ENCODE results near the gene ARHGEF19.
"Not testable (repeated sequence)": the region's sequence is repeated elsewhere in the genome, so short reads cannot be mapped to it uniquely, and the experiment has no call there.

Gene ARHGEF19

GRCh38 chr1:16199157-16199501, 13.3 kb downstream of the ARHGEF19 start:
- no peaks in the 10 kb centered on the region for H3K79me2 ChIP-seq (ENCODE audit: low read length)
- H3K9ac ChIP-seq (ENCODE audit: low read length) = no peak overlapping the region
- H3K4me2 ChIP-seq (ENCODE audit: low read length) = no peak overlapping the region
- H3K4me1 ChIP-seq (ENCODE audit: low read length) = no peaks in the 10 kb centered on the region
- H3K9me3 ChIP-seq (ENCODE audit: insufficient read depth, low read length) = no peaks in the 10 kb centered on the region
- no peaks in the 10 kb centered on the region for H3K27me3 ChIP-seq (ENCODE audit: low read depth, low read length)
- no peak overlapping the region for H2AFZ ChIP-seq (ENCODE audit: low read depth, low read length)
- H3K36me3 ChIP-seq (replicated peaks; ENCODE audit: low read depth, low read length) = no peaks in the 10 kb centered on the region
- no peak overlapping the region for H3K27ac ChIP-seq (ENCODE audit: low read length)
- H3K4me3 ChIP-seq (ENCODE audit: low read length) = no peak overlapping the region
- no peaks in the 10 kb centered on the region for H4K20me1 ChIP-seq (ENCODE audit: insufficient read depth, low read length)
- TF ChIP-seq EZH2phosphoT487 (IDR thresholded peaks at IDR 0.05; ENCODE audit: low read depth) (no peak), CTCF (IDR thresholded peaks at IDR 0.05; ENCODE audit: low read depth, low read length) (no peak)

- H3K27ac ChIP-seq (ENCODE audit: low read length) = no peak overlapping the region
- no peak overlapping the region for H2AFZ ChIP-seq (ENCODE audit: low read depth, low read length)
- TF ChIP-seq EZH2phosphoT487 (IDR thresholded peaks at IDR 0.05; ENCODE audit: low read depth) (no peak), CTCF (IDR thresholded peaks at IDR 0.05; ENCODE audit: low read depth, low read length) (no peak)
- H3K4me3 ChIP-seq (ENCODE audit: low read length) = no peak overlapping the region
- no peak overlapping the region for H3K4me2 ChIP-seq (ENCODE audit: low read length)
- H3K36me3 ChIP-seq (replicated peaks; ENCODE audit: low read depth, low read length) = no peaks in the 10 kb centered on the region
- H3K9ac ChIP-seq (ENCODE audit: low read length) = no peak overlapping the region
- no peaks in the 10 kb centered on the region for H3K27me3 ChIP-seq (ENCODE audit: low read depth, low read length)
- no peaks in the 10 kb centered on the region for H3K9me3 ChIP-seq (ENCODE audit: insufficient read depth, low read length)
- H4K20me1 ChIP-seq (ENCODE audit: insufficient read depth, low read length) = no peaks in the 10 kb centered on the region
- H3K4me1 ChIP-seq (ENCODE audit: low read length) = no peaks in the 10 kb centered on the region
- H3K79me2 ChIP-seq (ENCODE audit: low read length) = no peaks in the 10 kb centered on the region
These were observed 13.9 kb downstream of the ARHGEF19 start for GRCh38 chr1:16198444-16199156.

- no peaks in the 10 kb centered on the region for H3K79me2 ChIP-seq (ENCODE audit: low read length)
- H3K4me3 ChIP-seq (ENCODE audit: low read length) = no peak overlapping the region
- no peaks in the 10 kb centered on the region for H3K36me3 ChIP-seq (replicated peaks; ENCODE audit: low read depth, low read length)
- no peak overlapping the region for H3K4me2 ChIP-seq (ENCODE audit: low read length)
- H3K9ac ChIP-seq (ENCODE audit: low read length) = no peak overlapping the region
- H4K20me1 ChIP-seq (ENCODE audit: insufficient read depth, low read length) = no peaks in the 10 kb centered on the region
- H3K4me1 ChIP-seq (ENCODE audit: low read length) = no peaks in the 10 kb centered on the region
- no peak for TF ChIP-seq CTCF (IDR thresholded peaks at IDR 0.05; ENCODE audit: low read depth, low read length)
- TF ChIP-seq EZH2phosphoT487 (IDR thresholded peaks at IDR 0.05; ENCODE audit: low read depth) = no peak
- no peaks in the 10 kb centered on the region for H3K9me3 ChIP-seq (ENCODE audit: insufficient read depth, low read length)
- H2AFZ ChIP-seq (ENCODE audit: low read depth, low read length) = no peak overlapping the region
- H3K27ac ChIP-seq (ENCODE audit: low read length) = no peak overlapping the region
- H3K27me3 ChIP-seq (ENCODE audit: low read depth, low read length) = no peaks in the 10 kb centered on the region
These were observed 15.6 kb downstream of the ARHGEF19 start for GRCh38 chr1:16196874-16197273.

- not testable (repeated sequence) for H3K36me3 ChIP-seq (replicated peaks; ENCODE audit: low read depth, low read length); H3K9me3 ChIP-seq (ENCODE audit: insufficient read depth, low read length)
These were observed 16.3 kb downstream of the ARHGEF19 start for GRCh38 chr1:16196139-16196538.

More at GRCh38 chr1:16196139-16196538, 16.3 kb downstream of the ARHGEF19 start:
- H3K9ac ChIP-seq (ENCODE audit: low read length); H3K4me1 ChIP-seq (ENCODE audit: low read length); H2AFZ ChIP-seq (ENCODE audit: low read depth, low read length); H3K27me3 ChIP-seq (ENCODE audit: low read depth, low read length); H3K27ac ChIP-seq (ENCODE audit: low read length); H3K4me2 ChIP-seq (ENCODE audit: low read length); H4K20me1 ChIP-seq (ENCODE audit: insufficient read depth, low read length); H3K79me2 ChIP-seq (ENCODE audit: low read length); H3K4me3 ChIP-seq (ENCODE audit: low read length): not testable (repeated sequence)

Measured in OCI-LY3 (cell line).